ENCODE measurements around the gene EPHB1.

The EPHB1 gene

GRCh38 chr3:135178566-135178965 lies 383.5 kb downstream of the EPHB1 start:
- CTCF ChIA-PET, result no interaction called here
- TF ChIP-seq CTCF (IDR thresholded peaks at IDR 0.05; ENCODE audit: insufficient read depth, low read length, missing control alignments), result no peak

GRCh38 chr3:135181408-135181807 lies 386.3 kb downstream of the EPHB1 start:
- CTCF ChIA-PET, result no interaction called here
- DNase-seq (ENCODE audit: low read depth, low spot score), result no peak
- no peak overlapping the region for H3K4me3 ChIP-seq (ENCODE audit: low read depth, low read length)
- no peak for TF ChIP-seq CTCF (IDR thresholded peaks at IDR 0.05; ENCODE audit: insufficient read depth, low read length, missing control alignments)
- POLR2A ChIA-PET, result no interaction called here

More at GRCh38 chr3:135178566-135178965, 383.5 kb downstream of the EPHB1 start:
- no peak for DNase-seq (ENCODE audit: low read depth, low spot score)
- POLR2A ChIA-PET, result interaction anchor here (0.6 kb wide), 1 partner anchor 260 kb away, joined by 3 read pairs; no protein-coding TSS in a partner anchor
- no peak overlapping the region for H3K4me3 ChIP-seq (ENCODE audit: low read depth, low read length)

GRCh38 chr3:135182364-135182998 lies 387.4 kb downstream of the EPHB1 start:
- no peak for TF ChIP-seq CTCF (IDR thresholded peaks at IDR 0.05; ENCODE audit: insufficient read depth, low read length, missing control alignments)
- no peak for DNase-seq (ENCODE audit: low read depth, low spot score)
- ChIA-PET CTCF (no interaction called here), POLR2A (no interaction called here)
- H3K4me3 ChIP-seq (ENCODE audit: low read depth, low read length), result no peak overlapping the region

GRCh38 chr3:135190658-135191057 lies 395.6 kb downstream of the EPHB1 start:
- DNase-seq (ENCODE audit: low read depth, low spot score), result no peak
- CTCF ChIA-PET, result no interaction called here
- POLR2A ChIA-PET, result no interaction called here
- no peak overlapping the region for H3K4me3 ChIP-seq (ENCODE audit: low read depth, low read length)
- no peak for TF ChIP-seq CTCF (IDR thresholded peaks at IDR 0.05; ENCODE audit: insufficient read depth, low read length, missing control alignments)

- ChIA-PET CTCF (no interaction called here), POLR2A (no interaction called here)
- no peak overlapping the region for H3K4me3 ChIP-seq (ENCODE audit: low read depth, low read length)
- no peak for DNase-seq (ENCODE audit: low read depth, low spot score)
- TF ChIP-seq CTCF (IDR thresholded peaks at IDR 0.05; ENCODE audit: insufficient read depth, low read length, missing control alignments), result no peak
These were observed 396.6 kb downstream of the EPHB1 start for GRCh38 chr3:135191708-135192107.

GRCh38 chr3:135192929-135193328 lies 397.9 kb downstream of the EPHB1 start:
- ChIA-PET POLR2A (no interaction called here), CTCF (no interaction called here)
- no peak for TF ChIP-seq CTCF (IDR thresholded peaks at IDR 0.05; ENCODE audit: insufficient read depth, low read length, missing control alignments)
- H3K4me3 ChIP-seq (ENCODE audit: low read depth, low read length), result no peak overlapping the region
- DNase-seq (ENCODE audit: low read depth, low spot score), result no peak

Data from AG04449 (cell line).